Esophagus squamous epithelium (tissue), 4 donors: ENCODE results near the gene SEC22C.
A peak's percentile ranks its signal among the peaks of the same experiment; 100 is the strongest.

Source experiments
- POLR2A ChIP-seq, 4 donors: fragments of 450-650 bp; IDR thresholded peaks; one replicate each; pipeline ENCODE4 v1.6.1; 2017; ENCODE audit warnings: antibody characterized with exemption in 4 of 4, mild to moderate bottlenecking in 4 of 4, moderate library complexity in 3 of 4
- TF ChIP-seq, protein P1 (sequence below), 6 experiments: fragments of 450-650 bp in 4 of 6; fragments of 200-600 bp in 2 of 6; sonication (generic) in 2 of 6; IDR thresholded peaks; one replicate each; pipeline ENCODE4 v1.5.1; 2016 to 2019; ENCODE audit warnings: antibody characterized with exemption in 6 of 6, mild to moderate bottlenecking in 4 of 6, moderate library complexity in 4 of 6

GRCh38 chr3:42601896-42602581, 20.3 kb upstream of the SEC22C start:
- TF ChIP-seq, protein P1, sequence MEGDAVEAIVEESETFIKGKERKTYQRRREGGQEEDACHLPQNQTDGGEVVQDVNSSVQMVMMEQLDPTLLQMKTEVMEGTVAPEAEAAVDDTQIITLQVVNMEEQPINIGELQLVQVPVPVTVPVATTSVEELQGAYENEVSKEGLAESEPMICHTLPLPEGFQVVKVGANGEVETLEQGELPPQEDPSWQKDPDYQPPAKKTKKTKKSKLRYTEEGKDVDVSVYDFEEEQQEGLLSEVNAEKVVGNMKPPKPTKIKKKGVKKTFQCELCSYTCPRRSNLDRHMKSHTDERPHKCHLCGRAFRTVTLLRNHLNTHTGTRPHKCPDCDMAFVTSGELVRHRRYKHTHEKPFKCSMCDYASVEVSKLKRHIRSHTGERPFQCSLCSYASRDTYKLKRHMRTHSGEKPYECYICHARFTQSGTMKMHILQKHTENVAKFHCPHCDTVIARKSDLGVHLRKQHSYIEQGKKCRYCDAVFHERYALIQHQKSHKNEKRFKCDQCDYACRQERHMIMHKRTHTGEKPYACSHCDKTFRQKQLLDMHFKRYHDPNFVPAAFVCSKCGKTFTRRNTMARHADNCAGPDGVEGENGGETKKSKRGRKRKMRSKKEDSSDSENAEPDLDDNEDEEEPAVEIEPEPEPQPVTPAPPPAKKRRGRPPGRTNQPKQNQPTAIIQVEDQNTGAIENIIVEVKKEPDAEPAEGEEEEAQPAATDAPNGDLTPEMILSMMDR (IDR thresholded peaks at IDR 0.05): peak in 2 of 6 experiments; percentile 24 to 37
- no peak for TF ChIP-seq POLR2A (IDR thresholded peaks at IDR 0.05)
